GM21717 (cell line): Measurements from ENCODE around the gene TUBA4B.

Experiments used
- ATAC-seq: cut with Tn5 transposase; IDR thresholded peaks from one replicate; pipeline ENCODE4 v1.9.1; 2021; ENCODE audit warnings: mild to moderate bottlenecking, moderate library complexity; ENCODE audit not compliant: unreplicated experiment

TUBA4B gene

GRCh38 chr2:219252900-219253752 lies at the start of gene TUBA4B:
Gene TUBA4B (plus strand): TSS chr2:219253243. CDS start chr2:219253408, 165 bp downstream.
- ATAC-seq = peak; percentile 30

GRCh38 chr2:219204425-219205164 lies 48.4 kb upstream of the TUBA4B start:
- no peak for ATAC-seq

- no peak for ATAC-seq
Measured at GRCh38 chr2:219205165-219205538, 47.9 kb upstream of the TUBA4B start.

GRCh38 chr2:219205981-219206327 lies 47.1 kb upstream of the TUBA4B start:
- ATAC-seq = no peak

- ATAC-seq = peak; percentile 98
Measured at GRCh38 chr2:219206328-219207133, 46.5 kb upstream of the TUBA4B start, which contains the start of gene ZFAND2B. Gene ZFAND2B (plus strand): TSS chr2:219206782. CDS start chr2:219206988, 206 bp downstream.

- ATAC-seq = no peak
Measured at GRCh38 chr2:219207134-219207883, 45.7 kb upstream of the TUBA4B start.

- ATAC-seq = no peak
Measured at GRCh38 chr2:219207884-219208740, 44.9 kb upstream of the TUBA4B start.

GRCh38 chr2:219209236-219210195 lies 43.5 kb upstream of the TUBA4B start:
- no peak for ATAC-seq

- no peak for ATAC-seq
Measured at GRCh38 chr2:219210196-219210885, 42.7 kb upstream of the TUBA4B start.

- no peak for ATAC-seq
Measured at GRCh38 chr2:219210886-219211362, 42.1 kb upstream of the TUBA4B start.

GRCh38 chr2:219213026-219213415 lies 40.0 kb upstream of the TUBA4B start:
- ATAC-seq = no peak

- ATAC-seq = no peak
Measured at GRCh38 chr2:219213486-219214071, 39.5 kb upstream of the TUBA4B start.

- ATAC-seq = no peak
Measured at GRCh38 chr2:219214141-219214540, 38.9 kb upstream of the TUBA4B start.

GRCh38 chr2:219214786-219215185 lies 38.3 kb upstream of the TUBA4B start:
- ATAC-seq = no peak

- ATAC-seq = no peak
Measured at GRCh38 chr2:219215871-219216534, 37.0 kb upstream of the TUBA4B start.

GRCh38 chr2:219216535-219216915 lies 36.5 kb upstream of the TUBA4B start:
- ATAC-seq = no peak

GRCh38 chr2:219218217-219218731 lies 34.8 kb upstream of the TUBA4B start:
- peak; percentile 20 for ATAC-seq
